PC-3 (cell line): ENCODE data around the gene ELMOD2. TPM values are rescaled to one million over a fixed set of nuclear protein-coding genes. Genes with fewer than 3 reads are reported as not detected.

ENCODE experiments used
- ATAC-seq: fragments of 200-7000 bp; cut with Tn5 transposase; 2 replicates; pipeline ENCODE4 v1.9.1; 2020; ENCODE audit warnings: mild to moderate bottlenecking, moderate library complexity
- BruUV-seq: library from RNA; stranded (reverse); fragments of 400-500 nt; replicated peaks from 2 replicates; lab custom pipeline; 2021; lab: Mats Ljungman, UMichigan
- CTCF ChIA-PET: fragments of 300-600 bp; sonication (Branson Sonifier 250); formaldehyde crosslinking; loops from one replicate; lab custom pipeline; 2022; ENCODE audit warnings: antibody characterized with exemption; lab: Charles Lee
- POLR2A ChIA-PET: fragments of 300-600 bp; sonication (Branson Sonifier 250); formaldehyde crosslinking; loops from one replicate; lab custom pipeline; 2022; ENCODE audit warnings: antibody characterized with exemption; ENCODE audit not compliant: unreplicated experiment; lab: Charles Lee
- DNase-seq: peaks from one replicate; pipeline ENCODE4 v3.0.0-alpha.2; 2015
- H2AFZ ChIP-seq: fragments of 300-600 bp; sonication (generic); 2 replicates; pipeline ENCODE4 v1.6.0; 2016; ENCODE audit warnings: antibody characterized with exemption, low read length
- H3F3A ChIP-seq: fragments of 300-600 bp; sonication (generic); one replicate; pipeline ENCODE4 v1.6.0; 2017; ENCODE audit warnings: antibody characterized with exemption, low read length, control low read depth, mild to moderate bottlenecking; ENCODE audit not compliant: unreplicated experiment
- H3K27ac ChIP-seq: fragments of 300-600 bp; sonication (generic); 2 replicates; pipeline ENCODE4 v1.5.1; 2016; ENCODE audit warnings: mild to moderate bottlenecking, low read length
- H3K27me3 ChIP-seq: fragments of 300-600 bp; sonication (generic); 2 replicates; pipeline ENCODE4 v1.6.1; 2016; ENCODE audit warnings: low read length, mixed read lengths
- H3K36me3 ChIP-seq: fragments of 300-600 bp; sonication (generic); 2 replicates; pipeline ENCODE4 v1.6.1; 2016; ENCODE audit warnings: low read depth, mixed run types, low read length, mixed read lengths
- H3K4me1 ChIP-seq: fragments of 300-600 bp; sonication (generic); 2 replicates; pipeline ENCODE4 v1.5.1; 2016; ENCODE audit warnings: low read length; ENCODE audit not compliant: insufficient read depth
- H3K4me2 ChIP-seq: fragments of 300-600 bp; sonication (generic); 2 replicates; pipeline ENCODE4 v1.6.0; 2016; ENCODE audit warnings: low read length
- H3K4me3 ChIP-seq: fragments of 300-600 bp; sonication (generic); 2 replicates; pipeline ENCODE4 v1.5.1; 2016; ENCODE audit warnings: mild to moderate bottlenecking, low read length, mixed read lengths
- H3K79me2 ChIP-seq: fragments of 300-600 bp; sonication (generic); 2 replicates; pipeline ENCODE4 v1.6.1; 2017; ENCODE audit warnings: low read length, mixed read lengths
- H3K9ac ChIP-seq: fragments of 300-600 bp; sonication (generic); 2 replicates; pipeline ENCODE4 v1.6.0; 2016; ENCODE audit warnings: mild to moderate bottlenecking, low read length
- H3K9me2 ChIP-seq: fragments of 300-600 bp; sonication (generic); replicated peaks from 2 replicates; pipeline ENCODE4 v1.6.1; 2016; ENCODE audit warnings: mixed run types, low read length, mixed read lengths
- H3K9me3 ChIP-seq: fragments of 300-600 bp; sonication (generic); 2 replicates; pipeline ENCODE4 v1.6.1; 2016; ENCODE audit warnings: low read length, mixed read lengths
- H4K20me1 ChIP-seq: fragments of 300-600 bp; sonication (generic); 2 replicates; pipeline ENCODE4 v1.6.1; 2016; ENCODE audit warnings: low read length, mixed read lengths
- CTCF ChIP-seq: fragments of 300-600 bp; sonication (generic); conservative IDR thresholded peaks from 2 replicates; pipeline ENCODE4 v1.5.1; 2017; ENCODE audit warnings: antibody characterized with exemption, low read depth, mild to moderate bottlenecking, low read length
- EZH2 ChIP-seq: fragments of 300-600 bp; sonication (generic); IDR thresholded peaks from one replicate; pipeline ENCODE4 v1.6.1; 2017; ENCODE audit warnings: antibody characterized with exemption, mild to moderate bottlenecking, low read length; ENCODE audit not compliant: unreplicated experiment
- EZH2phosphoT487 ChIP-seq: fragments of 300-600 bp; sonication (generic); IDR thresholded peaks from 2 replicates; pipeline ENCODE4 v1.6.1; 2018; ENCODE audit warnings: mild to moderate bottlenecking, antibody characterized with exemption, low read length, borderline replicate concordance
- intact Hi-C: fragments of 100-400 bp; cut with micrococcal nuclease; formaldehyde crosslinking; loops from 2 replicates; pipeline ENCODE4 v1.9.0; 2023
- total RNA-seq: library from RNA; depleted of rRNA; stranded (reverse); fragments of >200 nt; gene quantifications from 2 replicates; pipeline ENCODE4 v1.2.3, GENCODE V29; 2014

The ELMOD2 gene
- total RNA-seq, 1 experiment from 2014 or later = 10.1 TPM

GRCh38 chr4:140556372-140557085 lies 32.6 kb downstream of the ELMOD2 start:
- ATAC-seq (no peak), DNase-seq (no peak)
- no peaks in the 10 kb centered on the region for H4K20me1 ChIP-seq

GRCh38 chr4:140557831-140558435 lies 34.0 kb downstream of the ELMOD2 start:
- no peaks in the 10 kb centered on the region for H4K20me1 ChIP-seq
- no peak overlapping the region for H3K4me2 ChIP-seq
- H3K9ac ChIP-seq = no peak overlapping the region
- no peaks in the 10 kb centered on the region for H3F3A ChIP-seq
- no peaks in the 10 kb centered on the region for H3K9me3 ChIP-seq
- intact Hi-C loops = no loop called here
- H3K27me3 ChIP-seq = no peaks in the 10 kb centered on the region
- no peak overlapping the region for H3K4me3 ChIP-seq
- no peak overlapping the region for H3K27ac ChIP-seq
- CTCF ChIA-PET = no interaction called here
- DNase-seq (no peak), ATAC-seq (no peak)
- POLR2A ChIA-PET = no interaction called here
- no peaks in the 10 kb centered on the region for H3K79me2 ChIP-seq
- BruUV-seq = no TSS peak
- no peaks in the 10 kb centered on the region for H3K9me2 ChIP-seq
- TF ChIP-seq EZH2 (no peak), EZH2phosphoT487 (no peak), CTCF (no peak)
- no peak overlapping the region for H2AFZ ChIP-seq
- no peaks in the 10 kb centered on the region for H3K36me3 ChIP-seq
- no peaks in the 10 kb centered on the region for H3K4me1 ChIP-seq

More at GRCh38 chr4:140556372-140557085, 32.6 kb downstream of the ELMOD2 start:
- intact Hi-C loops = no loop called here
- Histone ChIP-seq H3K4me1 (no peaks in the 10 kb centered on the region), H3K79me2 (no peaks in the 10 kb centered on the region), H3K36me3 (no peaks in the 10 kb centered on the region), H2AFZ (no peak overlapping the region), H3K9me3 (no peaks in the 10 kb centered on the region), H3K4me3 (no peak overlapping the region), H3K27me3 (no peaks in the 10 kb centered on the region), H3K27ac (no peak overlapping the region), H3K4me2 (no peak overlapping the region), H3F3A (no peaks in the 10 kb centered on the region), H3K9me2 (no peaks in the 10 kb centered on the region), H3K9ac (no peak overlapping the region)
- ChIA-PET CTCF (no interaction called here), POLR2A (no interaction called here)
- TF ChIP-seq CTCF (no peak), EZH2phosphoT487 (no peak), EZH2 (no peak)
- BruUV-seq = no TSS peak

GRCh38 chr4:140559696-140560095 lies 35.7 kb downstream of the ELMOD2 start:
- no peaks in the 10 kb centered on the region for H3K9me2 ChIP-seq
- no peak overlapping the region for H3K27ac ChIP-seq
- H3K4me1 ChIP-seq = no peaks in the 10 kb centered on the region
- BruUV-seq = no TSS peak
- H3K4me2 ChIP-seq = no peak overlapping the region
- no peaks in the 10 kb centered on the region for H3F3A ChIP-seq
- no peak overlapping the region for H2AFZ ChIP-seq
- no peak overlapping the region for H3K9ac ChIP-seq
- H4K20me1 ChIP-seq = no peaks in the 10 kb centered on the region
- ChIA-PET POLR2A (no interaction called here), CTCF (interaction anchor here (0.7 kb wide), 1 partner anchor 234 kb away, joined by 7 read pairs; no protein-coding TSS in a partner anchor)
- intact Hi-C loops = no loop called here
- no peaks in the 10 kb centered on the region for H3K9me3 ChIP-seq
- TF ChIP-seq EZH2phosphoT487 (no peak), EZH2 (no peak), CTCF (no peak)
- no peak for ATAC-seq
- H3K4me3 ChIP-seq = no peak overlapping the region
- H3K27me3 ChIP-seq = no peaks in the 10 kb centered on the region
- no peaks in the 10 kb centered on the region for H3K79me2 ChIP-seq
- DNase-seq = no peak
- no peaks in the 10 kb centered on the region for H3K36me3 ChIP-seq
